HL-60 (cell line): ENCODE data around the gene UBE2E2.

ENCODE experiments used
- POLR2AphosphoS5 ChIP-seq: IDR thresholded peaks from 2 replicates; pipeline ENCODE4 v1.6.1; 2012; ENCODE audit warnings: low read depth
- TF ChIP-seq, protein P1 (sequence below): IDR thresholded peaks from one replicate; pipeline ENCODE4 v1.5.1; 2011; ENCODE audit warnings: low read length, control low read depth, inconsistent platforms; ENCODE audit not compliant: insufficient read depth

DNA sequence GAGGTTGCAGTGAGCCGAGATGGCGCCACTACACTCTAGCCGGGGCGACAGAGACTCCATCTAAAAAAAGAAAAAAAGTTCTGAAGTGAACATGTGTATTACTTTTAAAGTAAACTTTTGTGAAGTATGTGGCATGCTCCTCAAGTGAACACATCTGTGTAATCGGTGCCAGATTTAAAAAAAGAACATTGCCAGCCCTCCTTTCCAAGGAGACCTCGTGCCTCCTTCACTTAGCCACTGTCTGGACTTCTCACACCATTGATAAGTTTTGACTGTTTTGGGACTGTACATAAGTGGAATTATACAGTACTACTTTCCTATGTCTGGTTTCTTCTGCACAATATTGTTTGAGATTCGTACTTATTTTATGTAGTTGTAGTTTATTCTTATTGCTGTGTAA is 140.4 kb downstream of the UBE2E2 start:
- TF ChIP-seq, protein P1, sequence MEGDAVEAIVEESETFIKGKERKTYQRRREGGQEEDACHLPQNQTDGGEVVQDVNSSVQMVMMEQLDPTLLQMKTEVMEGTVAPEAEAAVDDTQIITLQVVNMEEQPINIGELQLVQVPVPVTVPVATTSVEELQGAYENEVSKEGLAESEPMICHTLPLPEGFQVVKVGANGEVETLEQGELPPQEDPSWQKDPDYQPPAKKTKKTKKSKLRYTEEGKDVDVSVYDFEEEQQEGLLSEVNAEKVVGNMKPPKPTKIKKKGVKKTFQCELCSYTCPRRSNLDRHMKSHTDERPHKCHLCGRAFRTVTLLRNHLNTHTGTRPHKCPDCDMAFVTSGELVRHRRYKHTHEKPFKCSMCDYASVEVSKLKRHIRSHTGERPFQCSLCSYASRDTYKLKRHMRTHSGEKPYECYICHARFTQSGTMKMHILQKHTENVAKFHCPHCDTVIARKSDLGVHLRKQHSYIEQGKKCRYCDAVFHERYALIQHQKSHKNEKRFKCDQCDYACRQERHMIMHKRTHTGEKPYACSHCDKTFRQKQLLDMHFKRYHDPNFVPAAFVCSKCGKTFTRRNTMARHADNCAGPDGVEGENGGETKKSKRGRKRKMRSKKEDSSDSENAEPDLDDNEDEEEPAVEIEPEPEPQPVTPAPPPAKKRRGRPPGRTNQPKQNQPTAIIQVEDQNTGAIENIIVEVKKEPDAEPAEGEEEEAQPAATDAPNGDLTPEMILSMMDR = no peak
- TF ChIP-seq POLR2AphosphoS5 = no peak
